ENCODE measurements around the gene MRPS26. TPM values are rescaled to one million over a fixed set of nuclear protein-coding genes. Genes with fewer than 3 reads are reported as not detected.
A peak's percentile ranks its signal among the peaks of the same experiment; 100 is the strongest.

MRPS26 gene
- total RNA-seq, result 10 to 100 TPM; 17.5 to 21.3 (median 19.1) TPM
- 30.1 TPM for total RNA-seq (2013)

DNA sequence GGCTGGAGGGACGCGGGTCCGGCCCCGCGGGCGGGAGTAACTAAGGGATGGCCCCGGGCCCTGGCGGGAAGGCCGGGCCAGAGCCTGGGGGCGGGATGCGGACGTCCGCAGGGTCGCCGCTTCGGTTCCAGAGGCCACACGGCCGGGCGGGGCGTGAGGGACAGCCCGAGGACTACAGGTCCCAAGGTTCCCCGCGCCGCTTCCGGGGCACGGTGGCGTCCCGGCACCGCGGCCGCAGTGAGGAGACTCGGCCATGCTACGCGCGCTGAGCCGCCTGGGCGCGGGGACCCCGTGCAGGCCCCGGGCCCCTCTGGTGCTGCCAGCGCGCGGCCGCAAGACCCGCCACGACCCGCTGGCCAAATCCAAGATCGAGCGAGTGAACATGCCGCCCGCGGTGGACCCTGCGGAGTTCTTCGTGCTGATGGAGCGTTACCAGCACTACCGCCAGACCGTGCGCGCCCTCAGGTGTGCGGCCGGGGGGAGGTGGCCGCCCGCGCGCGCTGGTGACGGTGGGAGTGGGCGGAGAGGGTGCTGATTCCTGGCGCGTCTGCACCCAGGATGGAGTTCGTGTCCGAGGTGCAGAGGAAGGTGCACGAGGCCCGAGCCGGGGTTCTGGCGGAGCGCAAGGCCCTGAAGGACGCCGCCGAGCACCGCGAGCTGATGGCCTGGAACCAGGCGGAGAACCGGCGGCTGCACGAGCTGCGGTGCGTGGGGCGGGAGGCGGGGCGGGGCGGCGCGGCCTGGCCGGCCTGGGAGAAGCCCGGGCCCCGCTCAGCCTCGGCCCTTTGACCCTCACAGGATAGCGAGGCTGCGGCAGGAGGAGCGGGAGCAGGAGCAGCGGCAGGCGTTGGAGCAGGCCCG, at the start of gene MRPS26:
Gene MRPS26, plus strand, starts transcription at position 237 of the 861 bp plus-strand sequence. Its CDS starts 17 bp downstream, at position 254.
- peak; percentile 77 to 84 for DNase-seq
- H3K4me3 Mint-ChIP-seq, result peak within 1 kb of the TSS; percentile 87
- peaks cover 17% of the 10 kb centered on the region for H3K36me3 ChIP-seq (ENCODE audit: control insufficient read depth, insufficient read depth, low read length)
- peak within 1 kb of the TSS; percentile 63 for H3K4me3 ChIP-seq (ENCODE audit: low read length)
- no peaks in the 10 kb centered on the region for H3K27me3 ChIP-seq (ENCODE audit: control insufficient read depth, insufficient read depth, low read length)
- H3K9me3 Mint-ChIP-seq, result no peaks in the 10 kb centered on the region
- TF ChIP-seq CTCF (IDR thresholded peaks at IDR 0.05), result no peak
- H3K4me1 ChIP-seq (ENCODE audit: control insufficient read depth, insufficient read depth, low read length), result peaks cover 22% of the 10 kb centered on the region
- H3K4me1 Mint-ChIP-seq, result peaks cover 13 to 26% of the 10 kb centered on the region in 2 donors
- peak within 1 kb of the TSS; percentile 77 to 86 for H3K27ac Mint-ChIP-seq
- no peaks in the 10 kb centered on the region for H3K9me3 ChIP-seq (ENCODE audit: control insufficient read depth, insufficient read depth, low read length)
- ATAC-seq, result peak; percentile 84 to 95 (median 89)
- peak within 1 kb of the TSS; percentile 74 for H3K27ac ChIP-seq (ENCODE audit: low read length)
- no peaks in the 10 kb centered on the region for H3K27me3 Mint-ChIP-seq (ENCODE audit: low read depth in 2 of 2)
- WGBS (ENCODE audit: insufficient coverage), result under 1% methylated on average over 104 of the region's 104 CpGs
- H3K36me3 Mint-ChIP-seq, result no peaks in the 10 kb centered on the region
- intact Hi-C loops (cut with micrococcal nuclease), result no loop called here

DNA sequence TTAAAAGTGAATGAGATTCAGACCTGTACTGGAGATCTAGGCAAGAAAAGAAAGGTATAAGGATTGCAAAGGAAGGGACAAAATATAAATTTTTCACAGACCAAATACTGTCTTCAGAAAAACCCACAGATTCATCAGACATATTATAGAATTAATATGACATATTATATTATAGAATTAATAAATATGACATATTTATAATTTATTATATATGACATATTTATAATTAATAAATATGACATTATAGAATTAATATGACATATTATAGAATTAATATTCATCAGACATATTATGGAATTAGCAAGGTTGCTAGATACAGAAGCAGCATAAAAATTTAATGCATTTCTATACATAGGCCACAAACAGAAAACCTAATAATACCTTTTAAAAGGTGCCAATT, 47.1 kb upstream of the MRPS26 start:
- H3K27ac Mint-ChIP-seq, result peak overlapping the region; percentile 16 to 71
- H3K4me3 Mint-ChIP-seq, result no peak overlapping the region
- Histone ChIP-seq H3K9me3 (ENCODE audit: control insufficient read depth, insufficient read depth, low read length) (no peaks in the 10 kb centered on the region), H3K27ac (ENCODE audit: low read length) (no peak overlapping the region), H3K36me3 (ENCODE audit: control insufficient read depth, insufficient read depth, low read length) (peaks cover 33% of the 10 kb centered on the region), H3K4me3 (ENCODE audit: low read length) (no peak overlapping the region), H3K27me3 (ENCODE audit: control insufficient read depth, insufficient read depth, low read length) (no peaks in the 10 kb centered on the region), H3K4me1 (ENCODE audit: control insufficient read depth, insufficient read depth, low read length) (no peaks in the 10 kb centered on the region)
- intact Hi-C loops (cut with micrococcal nuclease), result no loop called here
- H3K9me3 Mint-ChIP-seq, result no peaks in the 10 kb centered on the region
- ATAC-seq, result no peak
- H3K36me3 Mint-ChIP-seq, result peaks cover 10% of the 10 kb centered on the region
- no peak for DNase-seq
- TF ChIP-seq CTCF (IDR thresholded peaks at IDR 0.05), result no peak
- no peaks in the 10 kb centered on the region for H3K27me3 Mint-ChIP-seq (ENCODE audit: low read depth in 2 of 2)
- no peaks in the 10 kb centered on the region for H3K4me1 Mint-ChIP-seq

- H3K4me1 ChIP-seq (ENCODE audit: control insufficient read depth, insufficient read depth, low read length), result no peaks in the 10 kb centered on the region
- Mint-ChIP-seq H3K4me1 (no peaks in the 10 kb centered on the region), H3K4me3 (no peak overlapping the region), H3K36me3 (peaks cover 10% of the 10 kb centered on the region), H3K9me3 (no peaks in the 10 kb centered on the region), H3K27ac (peak overlapping the region in 1 of 2 donors; percentile 16), H3K27me3 (ENCODE audit: low read depth in 2 of 2) (no peaks in the 10 kb centered on the region)
- H3K9me3 ChIP-seq (ENCODE audit: control insufficient read depth, insufficient read depth, low read length), result no peaks in the 10 kb centered on the region
- intact Hi-C loops (cut with micrococcal nuclease), result loop anchor here (1.0 to 5.0 kb wide), 4 partner anchors 136 to 313 kb away; no protein-coding TSS in a partner anchor
- no peak overlapping the region for H3K4me3 ChIP-seq (ENCODE audit: low read length)
- DNase-seq, result peak in 1 of 2 donors; percentile 68
- 77% methylated on average over 7 of the region's 7 CpGs for WGBS (ENCODE audit: insufficient coverage)
- no peaks in the 10 kb centered on the region for H3K27me3 ChIP-seq (ENCODE audit: control insufficient read depth, insufficient read depth, low read length)
- peak; percentile 73 to 94 (median 80) for ATAC-seq
- H3K27ac ChIP-seq (ENCODE audit: low read length), result no peak overlapping the region
- H3K36me3 ChIP-seq (ENCODE audit: control insufficient read depth, insufficient read depth, low read length), result peaks cover 33% of the 10 kb centered on the region
- peak; percentile 63 for TF ChIP-seq CTCF (IDR thresholded peaks at IDR 0.05)
Observed at GRCh38 chr20:3000852-3001523, 44.9 kb upstream of the MRPS26 start.

Data from natural killer cell (primary cell).